Liver (tissue), 9 donors: ENCODE data around the gene SLC26A9. TPM values are rescaled to one million over a fixed set of nuclear protein-coding genes. Genes with fewer than 3 reads are reported as not detected.

Experiments
- DNase-seq: peaks from one replicate; pipeline ENCODE4 v3.0.0-alpha.2; 2017; ENCODE audit warnings: low spot score
- H3K27ac ChIP-seq, 2 donors: one replicate each; pipeline ENCODE4 v1.7.0; 2013; ENCODE audit warnings: inconsistent platforms in 2 of 2, low read length in 2 of 2, control low read depth in 1 of 2, low read depth in 1 of 2, mild to moderate bottlenecking in 1 of 2
- H3K27me3 ChIP-seq, 4 donors: one replicate each; pipeline versions ENCODE4 v1.6.1 to v1.7.0; 2013; ENCODE audit warnings: low read length in 3 of 4, inconsistent platforms in 1 of 4, mild to moderate bottlenecking in 1 of 4, moderate library complexity in 1 of 4; ENCODE audit not compliant: control insufficient read depth in 4 of 4, insufficient read depth in 4 of 4
- H3K36me3 ChIP-seq, 4 donors: one replicate each; pipeline versions ENCODE4 v1.6.1 to v1.7.0; 2013; ENCODE audit warnings: low read length in 3 of 4, mild to moderate bottlenecking in 3 of 4, low read depth in 1 of 4, moderate library complexity in 1 of 4; ENCODE audit not compliant: control insufficient read depth in 4 of 4, insufficient read depth in 3 of 4
- H3K4me1 ChIP-seq, 4 donors: one replicate each; pipeline versions ENCODE4 v1.6.1 to v1.7.0; 2013; ENCODE audit warnings: low read length in 3 of 4, mild to moderate bottlenecking in 3 of 4, moderate library complexity in 1 of 4; ENCODE audit not compliant: control insufficient read depth in 4 of 4, insufficient read depth in 4 of 4
- H3K4me3 ChIP-seq, 3 donors: one replicate each; pipeline versions ENCODE4 v1.6.1 to v1.7.0; 2013; ENCODE audit warnings: low read length in 3 of 3, control low read depth in 1 of 3, low read depth in 1 of 3, mild to moderate bottlenecking in 1 of 3
- H3K9ac ChIP-seq, 2 donors: one replicate each; pipeline ENCODE4 v1.7.0; 2013; ENCODE audit warnings: low read length in 2 of 2, mild to moderate bottlenecking in 2 of 2, moderate library complexity in 2 of 2, control low read depth in 1 of 2, low read depth in 1 of 2
- H3K9me3 ChIP-seq, 4 donors: one replicate each; pipeline versions ENCODE4 v1.6.1 to v1.7.0; 2013; ENCODE audit warnings: low read length in 3 of 4; ENCODE audit not compliant: control insufficient read depth in 4 of 4
- ATF3 ChIP-seq: IDR thresholded peaks from 2 replicates; pipeline ENCODE4 v1.6.1; 2016; ENCODE audit warnings: antibody characterized with exemption
- CTCF ChIP-seq: fragments of 150-350 bp; IDR thresholded peaks from 2 replicates; pipeline ENCODE4 v1.5.1; 2017; ENCODE audit warnings: improper control_type of control experiment, low read depth, low read length; ENCODE audit not compliant: missing input control
- EGR1 ChIP-seq, 2 donors: IDR thresholded peaks; 2 replicates each; pipeline ENCODE4 v1.6.1; 2016 to 2018; ENCODE audit warnings: antibody characterized with exemption in 2 of 2, low read depth in 2 of 2
- FOXA1 ChIP-seq: IDR thresholded peaks from 2 replicates; pipeline ENCODE4 v1.6.1; 2016; ENCODE audit warnings: antibody characterized with exemption
- FOXA2 ChIP-seq: IDR thresholded peaks from 2 replicates; pipeline ENCODE4 v1.6.1; 2016; ENCODE audit warnings: antibody characterized with exemption
- GABPA ChIP-seq, 2 donors: IDR thresholded peaks in 1 of 2; conservative IDR thresholded peaks in 1 of 2; 2 replicates each; pipeline ENCODE4 v1.6.1; 2016; ENCODE audit warnings: antibody characterized with exemption in 2 of 2, mild to moderate bottlenecking in 1 of 2, moderate library complexity in 1 of 2
- HNF4A ChIP-seq, 2 donors: conservative IDR thresholded peaks; 2 replicates each; pipeline ENCODE4 v1.6.1; 2016; ENCODE audit warnings: antibody characterized with exemption in 2 of 2, mild to moderate bottlenecking in 2 of 2
- HNF4G ChIP-seq: IDR thresholded peaks from 2 replicates; pipeline ENCODE4 v1.6.1; 2016; ENCODE audit warnings: antibody characterized with exemption
- JUND ChIP-seq, 2 donors: IDR thresholded peaks; 2 replicates each; pipeline ENCODE4 v1.6.1; 2016; ENCODE audit warnings: antibody characterized with exemption in 2 of 2
- MAX ChIP-seq: IDR thresholded peaks from 2 replicates; pipeline ENCODE4 v1.6.1; 2016; ENCODE audit warnings: antibody characterized with exemption
- NR2F2 ChIP-seq: IDR thresholded peaks from 2 replicates; pipeline ENCODE4 v1.6.1; 2016; ENCODE audit warnings: antibody characterized with exemption
- RAD21 ChIP-seq, 2 donors: IDR thresholded peaks; 2 replicates each; pipeline ENCODE4 v1.6.1; 2016; ENCODE audit warnings: antibody characterized with exemption in 2 of 2, mild to moderate bottlenecking in 2 of 2
- RXRA ChIP-seq, 2 donors: IDR thresholded peaks; 2 replicates each; pipeline ENCODE4 v1.6.1; 2017 to 2018; ENCODE audit warnings: antibody characterized with exemption in 2 of 2, mild to moderate bottlenecking in 1 of 2
- SP1 ChIP-seq: IDR thresholded peaks from 2 replicates; pipeline ENCODE4 v1.6.1; 2018; ENCODE audit warnings: antibody characterized with exemption, mild to moderate bottlenecking
- TAF1 ChIP-seq: conservative IDR thresholded peaks from 2 replicates; pipeline ENCODE4 v1.6.1; 2016; ENCODE audit warnings: antibody characterized with exemption, mild to moderate bottlenecking
- YY1 ChIP-seq: IDR thresholded peaks from 2 replicates; pipeline ENCODE4 v1.6.1; 2016; ENCODE audit warnings: antibody characterized with exemption, mild to moderate bottlenecking
- ZBTB33 ChIP-seq: IDR thresholded peaks from 2 replicates; pipeline ENCODE4 v1.6.1; 2016; ENCODE audit warnings: antibody characterized with exemption
- WGBS: extraction: QIAGEN DNeasy Blood & Tissue Kit; methylation state at CpG from one replicate; pipeline ENCODE4 v1.1.7; 2013; 5-methylcytosine and 5-hydroxymethylcytosine counted together
- polyA plus RNA-seq, 2 donors: library from polyadenylated mRNA; stranded (reverse) in 1 of 2; unstranded in 1 of 2; fragments of 200-250 nt in 1 of 2; fragments of >200 nt in 1 of 2; fragmentation: Nextera tagmentation in 1 of 2; extraction: Ambion mirVana in 1 of 2; gene quantifications; one replicate each; pipeline versions ENCODE4 v1.2.1 to v1.2.3, GENCODE V29; 2013 to 2015
- total RNA-seq, 2 donors: library from RNA; depleted of rRNA; stranded (reverse); fragments of >200 nt; gene quantifications; one replicate each; pipeline ENCODE4 v1.2.3, GENCODE V29; 2014
- donor health status: healthy.
- donor health status: healthy.
- donor health status: healthy.
- donor health status: healthy.
- donor health status: healthy.

Gene SLC26A9
- total and polyA plus RNA-seq, 4 donors, result not detected

- Histone ChIP-seq H3K27ac (no peak overlapping the region), H3K27me3 (peaks cover 0 to 3% (median 0%) of the 10 kb centered on the region in 4 donors), H3K9ac (no peak overlapping the region), H3K36me3 (no peaks in the 10 kb centered on the region), H3K4me3 (no peak overlapping the region), H3K4me1 (no peaks in the 10 kb centered on the region), H3K9me3 (no peaks in the 10 kb centered on the region)
- TF ChIP-seq TAF1 (no peak), ATF3 (no peak), ZBTB33 (no peak), GABPA (IDR thresholded peaks at IDR 0.05 in 1 of 2, conservative IDR thresholded peaks at IDR 0.05 in 1 of 2) (no peak), RXRA (IDR thresholded peaks at IDR 0.05) (no peak), SP1 (no peak)
- 90% methylated on average over 7 of the region's 7 CpGs for WGBS
- DNase-seq, result peak; percentile 5
Observed at GRCh38 chr1:205916541-205916940, 26.7 kb downstream of the SLC26A9 start.

- Histone ChIP-seq H3K4me1 (no peaks in the 10 kb centered on the region), H3K9me3 (no peaks in the 10 kb centered on the region), H3K36me3 (no peaks in the 10 kb centered on the region), H3K9ac (no peak overlapping the region), H3K27ac (no peak overlapping the region), H3K4me3 (no peak overlapping the region), H3K27me3 (peaks cover 0 to 3% (median 0%) of the 10 kb centered on the region in 4 donors)
- WGBS, result 74% methylated on average over 10 of the region's 10 CpGs
- DNase-seq, result no peak
- no peak for TF ChIP-seq CTCF
- no peak for TF ChIP-seq GABPA (IDR thresholded peaks at IDR 0.05 in 1 of 2, conservative IDR thresholded peaks at IDR 0.05 in 1 of 2)
- no peak for TF ChIP-seq ATF3
- TF ChIP-seq NR2F2, result peak; percentile 36
- no peak for TF ChIP-seq RXRA (IDR thresholded peaks at IDR 0.05)
- TF ChIP-seq HNF4A (conservative IDR thresholded peaks at IDR 0.05), result no peak
- TF ChIP-seq FOXA2, result no peak
- TF ChIP-seq YY1, result no peak
Observed at GRCh38 chr1:205915354-205915990, 27.8 kb downstream of the SLC26A9 start.

GRCh38 chr1:205914730-205915129 lies 28.5 kb downstream of the SLC26A9 start:
- Histone ChIP-seq H3K36me3 (no peaks in the 10 kb centered on the region), H3K4me3 (no peak overlapping the region), H3K9ac (no peak overlapping the region), H3K27me3 (peaks cover 0 to 3% (median 0%) of the 10 kb centered on the region in 4 donors), H3K9me3 (no peaks in the 10 kb centered on the region), H3K27ac (no peak overlapping the region), H3K4me1 (no peaks in the 10 kb centered on the region)
- no peak for DNase-seq
- WGBS, result 89% methylated on average over 7 of the region's 7 CpGs
- TF ChIP-seq ATF3 (no peak), SP1 (no peak), RAD21 (IDR thresholded peaks at IDR 0.05) (no peak), CTCF (no peak), JUND (IDR thresholded peaks at IDR 0.05) (no peak), FOXA1 (no peak), YY1 (no peak), TAF1 (no peak), GABPA (IDR thresholded peaks at IDR 0.05 in 1 of 2, conservative IDR thresholded peaks at IDR 0.05 in 1 of 2) (no peak), FOXA2 (no peak), HNF4G (no peak), ZBTB33 (no peak), EGR1 (IDR thresholded peaks at IDR 0.05; ENCODE audit: low read depth in 2 of 2) (no peak), RXRA (IDR thresholded peaks at IDR 0.05) (no peak), MAX (no peak)
